Stimulated activated CD4-positive, alpha-beta T cell treated with anti-CD3 and anti-CD28 coated beads, Interleukin-2, amount 100 ng/mL, for 4 hours (primary cell): ENCODE data around the gene METTL21C.

ENCODE experiments used
- DNase-seq: peaks from one replicate; pipeline ENCODE4 v3.0.0-alpha.2; 2020; ENCODE audit warnings: low read depth

METTL21C gene

DNA sequence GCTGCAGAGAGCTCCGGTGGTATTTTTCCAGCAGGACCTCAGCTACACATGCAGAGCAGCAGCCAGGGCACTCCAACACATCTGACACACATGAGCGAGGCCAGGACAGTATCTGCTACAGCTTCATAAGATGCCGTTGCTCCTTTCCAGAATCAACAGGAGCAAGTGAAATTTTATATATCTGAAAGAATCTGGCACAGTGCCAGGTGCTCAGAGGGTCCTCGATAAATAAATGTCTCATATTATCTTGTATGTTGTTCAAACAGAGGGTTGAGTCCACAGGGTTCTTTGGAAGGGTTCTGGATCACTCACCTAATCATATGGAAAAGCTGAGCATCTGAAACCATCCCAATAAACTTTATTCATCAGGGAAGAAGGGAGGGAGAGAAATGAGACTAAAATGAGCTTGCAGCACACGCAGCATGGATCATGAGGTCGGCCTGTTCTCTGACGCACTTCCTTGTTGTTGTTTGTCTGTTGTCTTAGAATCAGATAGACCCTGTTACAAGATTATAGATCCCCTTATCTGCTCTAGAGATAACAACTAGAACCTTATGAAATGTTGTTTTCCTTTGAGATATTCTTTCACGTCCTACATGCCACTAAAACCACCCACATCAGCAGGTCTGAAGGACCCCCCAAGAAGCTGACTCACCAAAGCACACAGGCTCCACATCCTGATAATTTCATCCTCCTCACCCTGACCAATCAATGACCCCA, 3.2 kb upstream of the METTL21C start:
- no peak for DNase-seq

DNA sequence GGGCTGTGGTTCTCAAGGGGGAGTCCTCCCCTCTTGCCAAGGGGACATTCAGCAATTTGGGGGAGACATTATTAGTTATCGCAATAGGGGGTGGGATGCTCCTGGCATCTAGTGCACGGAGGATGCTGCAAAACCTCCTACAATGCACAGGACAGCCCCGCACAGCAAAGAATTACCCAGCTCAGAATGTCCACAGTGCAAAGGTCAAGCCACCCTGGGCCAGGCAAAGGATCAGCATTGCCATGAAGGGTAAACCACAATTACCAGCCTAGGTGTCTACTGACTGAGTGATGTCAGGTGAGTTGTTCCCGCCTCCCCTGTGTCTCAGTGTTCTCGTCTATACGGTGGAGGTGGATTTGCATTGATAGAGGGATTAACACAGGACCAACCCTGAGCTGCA, 2.4 kb upstream of the METTL21C start:
- DNase-seq: no peak

DNA sequence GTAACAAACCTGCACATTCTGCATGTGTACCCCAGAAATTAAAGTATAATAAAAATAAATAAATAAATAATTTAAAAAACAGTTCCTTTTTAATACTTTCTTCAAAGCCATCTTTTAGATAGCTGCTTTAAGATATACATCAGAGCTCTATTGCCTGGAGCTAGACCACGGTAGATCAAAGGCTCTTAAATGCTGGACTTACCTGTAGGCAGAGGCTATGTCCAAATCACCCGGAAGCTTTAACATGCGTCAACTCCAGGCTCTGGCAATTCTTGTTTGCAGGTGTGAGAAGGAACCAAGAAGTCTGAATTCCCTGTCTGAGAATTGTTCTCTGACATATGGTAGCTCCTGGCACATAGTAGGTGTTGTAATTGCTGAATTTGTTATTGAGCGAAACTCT, 1.6 kb upstream of the METTL21C start:
- no peak for DNase-seq

- DNase-seq: no peak
Observed at GRCh38 chr13:102693776-102694175, 1.1 kb downstream of the METTL21C start.

- DNase-seq: no peak
Observed at GRCh38 chr13:102693250-102693649, 1.6 kb downstream of the METTL21C start.

DNA sequence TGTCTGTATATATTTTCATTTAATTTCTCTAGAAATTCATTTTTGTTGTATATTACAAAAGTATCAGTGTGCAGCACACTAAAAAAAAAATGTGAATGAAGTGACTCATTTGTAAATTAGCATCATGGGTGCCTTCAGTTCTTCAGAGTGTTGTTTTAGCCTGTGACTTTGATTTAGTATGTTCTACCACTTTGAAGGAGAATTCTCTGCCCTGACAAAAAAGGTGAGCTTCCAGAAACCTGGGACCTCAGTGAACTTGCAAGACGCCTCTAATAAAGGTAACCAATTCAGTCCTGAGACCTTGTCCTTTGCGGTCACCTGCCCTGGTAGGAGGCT, 2.4 kb downstream of the METTL21C start:
- no peak for DNase-seq

GRCh38 chr13:102690883-102691282, 4.0 kb downstream of the METTL21C start:
- no peak for DNase-seq

GRCh38 chr13:102688306-102688973, 6.4 kb downstream of the METTL21C start:
- DNase-seq: no peak

DNA sequence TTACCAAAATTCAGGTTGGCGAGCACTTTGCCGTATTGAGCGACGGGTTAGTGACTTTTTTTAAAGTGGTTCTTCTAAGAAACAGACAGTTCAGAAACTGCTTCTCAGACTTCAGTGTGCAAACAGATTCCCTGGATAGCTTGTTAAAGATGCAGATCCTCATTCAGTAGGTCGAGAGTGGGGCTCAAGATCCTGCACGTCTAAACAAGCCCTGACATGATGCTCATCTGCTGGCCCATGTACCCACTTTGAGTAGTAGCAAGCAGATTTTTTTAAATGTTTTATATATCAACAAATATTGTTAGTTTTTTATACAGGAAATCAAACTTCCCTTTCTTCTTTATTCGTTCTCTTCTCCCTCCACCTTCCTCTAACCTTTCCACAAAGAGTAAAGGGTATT, 7.3 kb downstream of the METTL21C start:
- DNase-seq: no peak

GRCh38 chr13:102686024-102686423, 8.8 kb downstream of the METTL21C start:
- DNase-seq: no peak

DNA sequence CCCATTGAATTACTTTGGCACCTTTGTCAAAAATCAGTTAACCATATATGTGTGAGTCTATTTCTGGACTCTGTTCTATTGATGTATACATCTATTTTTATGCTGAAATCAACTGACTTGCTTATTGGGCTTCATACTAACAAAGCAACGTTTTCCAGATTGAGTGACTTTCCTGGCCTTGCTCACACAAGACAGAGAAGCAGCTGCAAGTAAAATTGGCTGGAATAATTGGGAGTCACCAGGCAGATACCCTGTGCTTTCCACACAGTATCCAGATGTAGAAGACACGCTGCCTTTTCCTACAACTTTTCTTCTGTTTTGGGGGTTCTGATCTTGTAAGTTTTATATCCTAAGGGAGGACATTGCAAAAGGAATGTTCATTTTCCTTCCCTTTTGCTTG, 11.2 kb downstream of the METTL21C start:
- no peak for DNase-seq

- no peak for DNase-seq
Observed at GRCh38 chr13:102682727-102683126, 12.1 kb downstream of the METTL21C start.

DNA sequence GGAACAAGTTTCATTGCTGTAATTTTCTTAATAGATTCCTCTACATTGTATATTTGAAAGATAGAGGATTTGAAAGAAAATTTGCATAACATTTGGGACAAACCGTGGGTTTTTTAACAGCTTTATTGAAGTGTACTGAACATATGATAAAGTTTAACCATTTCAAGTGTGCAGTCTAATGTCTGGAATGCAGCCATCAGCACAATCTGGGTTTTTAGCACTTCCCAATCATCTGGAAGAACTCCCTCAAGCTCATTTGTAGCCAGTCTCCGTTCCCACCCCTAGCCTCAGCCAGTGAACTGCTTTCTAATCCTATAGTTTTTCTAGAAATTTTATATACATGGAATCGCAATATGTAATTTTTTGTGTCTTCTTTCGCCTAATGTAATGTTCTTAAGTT, 12.6 kb downstream of the METTL21C start:
- no peak for DNase-seq

DNA sequence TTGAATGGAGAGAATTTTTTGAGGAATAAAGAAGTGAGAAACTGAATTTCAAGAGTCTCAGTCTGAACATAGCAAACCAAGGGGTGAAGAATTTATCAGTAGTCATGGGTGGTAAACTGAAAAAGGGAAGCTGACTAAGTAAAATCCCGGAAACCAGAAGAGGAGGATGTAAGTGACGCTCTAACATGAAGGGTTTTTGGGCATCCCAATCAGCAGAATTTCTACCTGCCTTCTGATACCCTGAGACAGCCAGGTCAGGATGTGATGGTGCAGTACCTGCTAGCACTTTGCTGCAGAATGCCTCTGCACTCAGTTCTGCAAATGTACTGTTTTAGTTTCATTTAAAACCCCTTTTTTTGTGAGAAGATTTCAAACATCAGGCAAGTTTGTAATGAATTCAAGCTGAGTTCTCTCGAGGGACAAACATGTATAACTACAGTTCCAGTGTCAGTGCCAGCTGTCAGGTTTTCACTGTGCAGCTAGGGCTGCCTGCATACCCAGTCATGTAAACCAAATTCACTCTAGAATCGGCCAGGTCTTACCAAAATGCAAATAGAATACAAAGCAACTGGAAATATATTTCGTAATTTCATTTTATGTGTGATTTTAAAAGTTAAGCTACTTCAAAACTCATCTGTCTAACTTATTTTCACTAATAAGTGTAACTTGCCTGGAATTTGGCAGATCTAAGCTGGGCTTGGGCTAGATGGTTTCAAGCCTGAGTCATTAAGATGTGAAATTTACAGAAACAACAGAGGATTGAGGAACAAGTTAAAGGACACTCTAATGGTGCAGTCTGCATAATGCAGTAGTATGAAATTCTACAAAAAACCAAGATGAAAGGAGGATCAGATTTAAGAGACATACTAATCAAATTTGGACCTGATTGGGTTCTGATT, 13.8 kb downstream of the METTL21C start:
- no peak for DNase-seq

DNA sequence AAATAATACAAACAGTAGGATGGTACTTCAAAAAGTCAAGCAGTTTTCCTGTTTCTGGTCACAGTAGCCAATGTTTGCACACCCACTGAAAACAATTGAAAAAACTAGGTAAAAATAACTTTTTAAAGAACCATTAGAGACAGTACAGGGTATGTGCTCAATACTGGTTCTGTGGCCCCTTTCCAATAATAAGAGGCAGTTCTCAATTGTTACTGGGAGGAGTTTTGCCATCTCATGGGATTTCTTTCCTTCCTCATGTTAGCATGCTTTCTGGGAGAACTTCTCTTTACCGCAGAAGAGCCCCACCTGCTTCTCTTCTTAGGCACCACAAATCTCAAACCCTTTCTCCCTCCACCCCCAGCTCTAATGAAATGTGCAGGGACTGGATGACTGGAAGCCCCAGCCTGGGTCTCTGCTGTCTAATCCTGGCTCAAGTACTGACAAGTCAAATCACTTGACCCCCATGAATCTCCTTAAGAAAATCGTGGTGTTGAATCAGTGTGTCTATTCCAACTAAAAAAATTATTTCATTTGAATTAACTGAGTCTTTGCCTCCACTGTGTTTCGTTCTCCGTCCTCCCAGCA, 14.6 kb downstream of the METTL21C start:
- no peak for DNase-seq

DNA sequence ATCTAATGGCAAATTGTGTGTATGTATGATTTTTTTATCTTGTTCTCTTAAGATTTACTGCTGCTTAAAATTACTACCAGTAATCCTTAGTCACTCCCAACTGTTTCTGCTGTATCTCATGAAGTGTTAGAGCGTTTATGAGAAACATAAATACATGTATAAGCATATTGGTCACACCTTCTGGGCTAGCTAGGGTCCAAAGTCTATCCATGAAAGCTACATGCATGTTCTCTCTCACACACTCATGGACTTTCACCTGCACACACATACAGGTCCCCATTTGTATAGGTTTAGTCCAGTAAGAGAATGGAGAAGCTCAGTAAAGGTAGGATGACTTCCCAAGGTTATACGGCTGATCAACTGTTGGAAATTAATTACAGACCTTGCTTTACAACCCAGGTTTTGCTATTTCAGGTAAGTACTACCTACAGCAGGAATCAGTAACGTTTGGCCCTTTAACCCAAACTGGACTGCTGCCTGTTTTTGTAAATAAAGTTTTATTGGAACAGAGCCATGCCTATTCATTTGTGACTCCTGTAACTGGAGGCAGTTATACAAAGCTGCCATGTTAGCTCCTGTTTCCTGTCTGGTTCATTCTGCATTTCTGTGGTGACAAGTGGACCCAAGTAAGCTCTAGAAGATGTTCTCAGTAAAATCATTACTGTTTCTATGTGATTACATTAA, 15.3 kb downstream of the METTL21C start:
- no peak for DNase-seq

- no peak for DNase-seq
Observed at GRCh38 chr13:102678339-102679107, 16.3 kb downstream of the METTL21C start.

GRCh38 chr13:102677122-102677521, 17.7 kb downstream of the METTL21C start:
- DNase-seq: no peak

DNA sequence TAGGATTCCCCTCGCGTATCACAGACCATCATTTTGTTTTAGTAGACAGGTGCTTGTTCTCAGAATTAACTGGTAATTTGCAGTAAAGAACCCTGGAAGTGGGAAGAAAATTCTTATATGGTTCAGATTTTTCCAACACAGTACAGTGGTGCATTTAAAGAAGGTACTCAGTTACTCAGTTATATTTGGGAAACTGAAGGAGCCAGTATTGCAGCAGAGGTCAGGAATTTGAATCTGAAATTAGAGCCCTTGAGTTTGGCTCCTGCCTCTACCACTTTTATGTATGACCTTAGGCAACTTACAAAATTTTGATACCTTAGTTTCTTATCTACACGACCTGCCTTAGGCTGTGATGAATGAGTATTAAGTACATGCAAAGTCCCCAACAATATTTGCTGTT, 19.7 kb downstream of the METTL21C start:
- no peak for DNase-seq

- no peak for DNase-seq
Observed at GRCh38 chr13:102670130-102670529, 24.7 kb downstream of the METTL21C start.

GRCh38 chr13:102667911-102668310, 26.9 kb downstream of the METTL21C start:
- DNase-seq: no peak
